Heart right ventricle (tissue), 16 donors: ENCODE measurements around the gene ZNF273. TPM values are rescaled to one million over a fixed set of nuclear protein-coding genes. Genes with fewer than 3 reads are reported as not detected.
"Not testable (repeated sequence)": the region's sequence is repeated elsewhere in the genome, so short reads cannot be mapped to it uniquely, and the experiment has no call there.

Experiments
- ATAC-seq, 8 donors: fragments of 200-7000 bp; cut with Tn5 transposase; one replicate each; pipeline ENCODE4 v1.9.1; 2020; ENCODE audit warnings: mild to moderate bottlenecking in 8 of 8, moderate library complexity in 8 of 8, moderate number of reproducible peaks in 1 of 8
- DNase-seq, 2 donors: peaks; one replicate each; pipeline ENCODE4 v3.0.0-alpha.2; 2020
- H3K27ac ChIP-seq, 10 donors: fragments of 200-600 bp; sonication (generic) in 2 of 10; one replicate each; pipeline versions ENCODE4 v1.5.0 to v1.8.0; 2020 to 2022; ENCODE audit warnings: mild to moderate bottlenecking in 3 of 10
- H3K27me3 ChIP-seq, 7 donors: fragments of 200-600 bp; one replicate each; pipeline ENCODE4 v1.8.0; 2021 to 2022; ENCODE audit warnings: mild to moderate bottlenecking in 2 of 7
- H3K36me3 ChIP-seq, 9 donors: fragments of 200-600 bp; sonication (generic) in 1 of 9; one replicate each; pipeline versions ENCODE4 v1.5.0 to v1.8.0; 2020 to 2022; ENCODE audit warnings: mild to moderate bottlenecking in 2 of 9
- H3K4me1 ChIP-seq, 9 donors: fragments of 200-600 bp; sonication (generic) in 1 of 9; one replicate each; pipeline versions ENCODE4 v1.5.0 to v1.8.0; 2020 to 2022; ENCODE audit warnings: mild to moderate bottlenecking in 4 of 9
- H3K4me3 ChIP-seq, 10 donors: fragments of 200-600 bp; sonication (generic) in 2 of 10; one replicate each; pipeline versions ENCODE4 v1.5.0 to v1.8.0; 2020 to 2022; ENCODE audit warnings: mild to moderate bottlenecking in 7 of 10, moderate library complexity in 2 of 10
- H3K9me3 ChIP-seq, 11 donors: fragments of 200-600 bp in 10 of 11; sonication (generic) in 2 of 11; one replicate each; pipeline versions ENCODE4 v1.5.0 to v1.8.0; 2013 to 2022; ENCODE audit warnings: mild to moderate bottlenecking in 2 of 11, control low read depth in 1 of 11, moderate library complexity in 1 of 11
- WGBS, 2 donors: extraction: QIAGEN DNeasy Blood & Tissue Kit; methylation state at CpG; one replicate each; pipeline ENCODE4 v1.1.7; 2013; ENCODE audit warnings: inconsistent platforms in 1 of 2; 5-methylcytosine and 5-hydroxymethylcytosine counted together
- intact Hi-C, 10 donors: fragments of 100-400 bp; cut with DNase I; formaldehyde crosslinking; loops; one replicate each; pipeline versions ENCODE4 v1.11.1 to v1.14.2; 2022
- polyA plus RNA-seq, 2 donors: library from polyadenylated mRNA; stranded (reverse); fragments of 200-250 nt; gene quantifications; one replicate each; pipeline ENCODE4 v1.2.3, GENCODE V29; 2013
- total RNA-seq, 10 donors: library from RNA; stranded (reverse); fragmentation: NEBNext Ultra II Directional in 3 of 10; extraction: Animal tissue kit (Norgen Biotek cat#: 25700) in 3 of 10; gene quantifications; one replicate each; pipeline versions ENCODE4 v1.2.1 to v1.2.4, GENCODE V29; 2021 to 2023
- TF ChIP-seq, protein P1 (sequence below), 9 donors: fragments of 200-600 bp; sonication (generic) in 2 of 9; IDR thresholded peaks; one replicate each; pipeline versions ENCODE4 v1.5.0 to v1.8.0; 2021 to 2022; ENCODE audit warnings: antibody characterized with exemption in 9 of 9, mild to moderate bottlenecking in 5 of 9, moderate library complexity in 1 of 9
- donor health status: Arrhythmogenic right ventricular cardiomyopathy.
- donor health status: ischemic (EF 13 %, LVEDD 7.1; RV severe dilation, severe dysfunction).
- donor health status: healthy with polysubstance abuse.
- donor health status: DM: no; HTN: yes; CAD: no.
- donor health status: DM: no; HTN: no; CAD: no.
- donor health status: ischemic (EF 25% LVEDD 6.9; RV normal size, moderate dysfunction).
- donor health status: ischemic (EF 25% LVEDD 5.7; RV mildly dilated, moderate dysfunction).
- donor health status: healthy.
- donor health status: DM: yes; HTN: yes; CAD: no.
- donor health status: Ischemic cardiomyopathy.
- donor health status: ischemic (EF 35%, LVEDD 5.7; RV mildly dilated, moderate dysfunction).
- donor health status: nonischemic (EF 11% LVEDD 7.7; RV severe dilation, severe dysfunction).
- donor health status: DM: yes; HTN: yes; CAD: no.
- donor health status: PGD.
- donor health status: ischemic (EF 29% LVEDD 5.4; RV normal size, mild dysfunction).
- donor health status: nonischemic (EF 23%, LVEDD 6.1; RV moderate dilation, normal function).

Gene ZNF273
- total and polyA plus RNA-seq, 12 donors, result 0.90 to 3.1 (median 1.6) TPM

DNA sequence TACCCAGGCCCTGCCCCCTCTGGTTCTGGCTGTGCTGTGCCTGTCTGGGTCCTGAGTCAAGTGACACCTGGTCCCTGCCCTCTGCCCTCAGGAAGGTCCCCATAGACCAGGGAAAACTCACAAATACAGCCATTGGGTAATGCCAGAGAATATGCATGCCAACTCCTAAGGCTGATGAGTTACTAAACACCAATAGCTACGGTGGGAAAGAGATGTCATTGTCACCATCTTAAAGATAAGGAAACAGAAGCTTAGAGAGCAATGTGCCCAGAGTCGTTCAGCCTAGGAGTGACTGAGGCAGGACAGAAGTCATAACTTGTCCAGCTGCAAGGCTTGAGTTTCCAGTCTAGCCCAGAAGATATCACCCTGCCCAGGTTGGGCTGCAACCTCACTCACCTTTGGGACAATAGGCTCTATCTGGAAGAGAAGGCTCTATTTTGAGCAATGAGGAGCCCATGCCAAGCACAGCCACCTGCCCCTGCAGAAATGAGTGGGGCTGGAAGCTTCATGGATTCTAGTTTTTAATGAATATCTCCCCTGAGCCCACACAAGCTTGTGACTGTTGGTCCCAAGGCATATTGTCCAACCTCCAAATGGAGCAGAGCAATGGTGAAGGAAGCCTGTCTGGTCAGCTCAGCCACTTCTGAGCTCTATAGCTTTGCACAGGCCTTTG lies 42.6 kb downstream of the ZNF273 start:
- peaks cover 10 to 75% (median 40%) of the 10 kb centered on the region in 7 donors for H3K27me3 ChIP-seq
- TF ChIP-seq, protein P1, sequence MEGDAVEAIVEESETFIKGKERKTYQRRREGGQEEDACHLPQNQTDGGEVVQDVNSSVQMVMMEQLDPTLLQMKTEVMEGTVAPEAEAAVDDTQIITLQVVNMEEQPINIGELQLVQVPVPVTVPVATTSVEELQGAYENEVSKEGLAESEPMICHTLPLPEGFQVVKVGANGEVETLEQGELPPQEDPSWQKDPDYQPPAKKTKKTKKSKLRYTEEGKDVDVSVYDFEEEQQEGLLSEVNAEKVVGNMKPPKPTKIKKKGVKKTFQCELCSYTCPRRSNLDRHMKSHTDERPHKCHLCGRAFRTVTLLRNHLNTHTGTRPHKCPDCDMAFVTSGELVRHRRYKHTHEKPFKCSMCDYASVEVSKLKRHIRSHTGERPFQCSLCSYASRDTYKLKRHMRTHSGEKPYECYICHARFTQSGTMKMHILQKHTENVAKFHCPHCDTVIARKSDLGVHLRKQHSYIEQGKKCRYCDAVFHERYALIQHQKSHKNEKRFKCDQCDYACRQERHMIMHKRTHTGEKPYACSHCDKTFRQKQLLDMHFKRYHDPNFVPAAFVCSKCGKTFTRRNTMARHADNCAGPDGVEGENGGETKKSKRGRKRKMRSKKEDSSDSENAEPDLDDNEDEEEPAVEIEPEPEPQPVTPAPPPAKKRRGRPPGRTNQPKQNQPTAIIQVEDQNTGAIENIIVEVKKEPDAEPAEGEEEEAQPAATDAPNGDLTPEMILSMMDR (IDR thresholded peaks at IDR 0.05), result no peak
- peaks cover 0 to 12% (median 11%) of the 10 kb centered on the region in 9 donors for H3K4me1 ChIP-seq
- DNase-seq (no peak), ATAC-seq (no peak)
- no peak overlapping the region for H3K4me3 ChIP-seq
- no peaks in the 10 kb centered on the region for H3K9me3 ChIP-seq
- H3K27ac ChIP-seq, result no peak overlapping the region
- 17 to 26% methylated on average over 2 of the region's 2 CpGs for WGBS, 2 donors
- H3K36me3 ChIP-seq, result no peaks in the 10 kb centered on the region
- intact Hi-C loops, result no loop called here

DNA sequence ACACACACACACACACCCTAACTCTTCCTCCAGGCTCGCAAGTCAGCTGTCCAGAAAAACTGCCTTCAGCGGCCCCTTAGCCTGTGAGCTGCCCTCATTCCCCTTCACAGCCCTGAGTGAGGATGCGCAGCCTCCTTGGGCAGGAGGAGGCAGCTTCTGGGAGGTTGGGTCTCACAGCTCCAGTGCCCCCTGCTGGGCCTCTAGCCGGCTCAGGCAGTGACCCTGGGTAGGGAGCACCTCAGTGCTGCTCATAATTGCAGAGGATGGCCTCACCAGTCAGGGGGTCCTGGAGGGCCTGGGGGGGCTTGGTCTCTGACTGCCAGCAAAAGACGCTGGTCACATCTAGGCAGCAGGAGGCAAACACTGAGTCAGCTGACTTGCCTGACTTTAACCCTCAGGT lies 43.7 kb downstream of the ZNF273 start:
- Histone ChIP-seq H3K4me1 (peaks cover 0 to 12% (median 11%) of the 10 kb centered on the region in 9 donors), H3K9me3 (no peaks in the 10 kb centered on the region), H3K27me3 (peaks cover 10 to 75% (median 40%) of the 10 kb centered on the region in 7 donors), H3K4me3 (peak overlapping the region in 4 of 10 donors; percentile 47 to 58 (median 52)), H3K36me3 (no peaks in the 10 kb centered on the region), H3K27ac (no peak overlapping the region)
- 41 to 46% methylated on average over 5 of the region's 5 CpGs for WGBS, 2 donors
- peak in 6 of 8 donors; percentile 31 to 65 (median 35) for ATAC-seq
- no peak for DNase-seq
- TF ChIP-seq, protein P1 (IDR thresholded peaks at IDR 0.05), result peak in 4 of 9 donors; percentile 10 to 28 (median 17)
- intact Hi-C loops, result no loop called here

DNA sequence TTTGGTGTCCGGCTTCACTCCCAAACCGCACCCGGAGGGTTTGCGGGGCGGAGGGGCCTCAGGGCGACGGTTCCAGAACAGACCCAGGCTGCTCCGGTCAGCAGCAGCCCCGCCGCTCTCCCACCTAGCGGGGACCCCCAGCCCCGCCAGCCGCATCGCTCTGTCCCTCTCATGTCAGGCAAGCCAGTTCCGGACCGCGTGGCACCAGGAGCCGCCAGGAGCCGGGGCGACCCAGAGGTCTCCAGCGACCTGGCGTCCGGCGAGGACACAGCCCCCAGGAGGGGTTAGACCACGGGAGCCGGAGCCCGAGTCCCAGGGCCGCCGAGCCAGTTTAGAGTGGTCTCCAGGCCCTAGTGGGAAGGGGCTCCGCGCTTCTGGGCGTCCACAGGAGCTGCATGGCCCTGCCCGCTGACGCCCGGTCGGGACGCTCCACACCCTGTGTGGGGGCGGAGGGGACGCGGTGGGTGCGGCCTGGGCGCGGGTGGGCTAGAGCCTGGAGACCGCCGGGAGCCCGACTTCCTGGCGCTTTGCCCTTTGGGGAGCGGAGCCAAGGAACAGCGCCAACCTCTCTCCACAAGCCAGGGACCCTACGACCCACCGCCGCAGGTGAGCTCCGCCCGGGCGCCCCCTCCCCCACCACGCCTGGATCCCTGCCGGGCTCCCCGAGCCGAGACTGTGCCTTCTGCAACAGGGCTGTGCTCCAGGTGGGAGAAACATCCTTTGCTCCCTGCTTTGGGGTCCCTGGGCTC lies 44.4 kb downstream of the ZNF273 start:
- Histone ChIP-seq H3K36me3 (no peaks in the 10 kb centered on the region), H3K27me3 (peaks cover 10 to 74% (median 40%) of the 10 kb centered on the region in 7 donors), H3K4me3 (peak overlapping the region; percentile 28 to 58 (median 44)), H3K9me3 (no peaks in the 10 kb centered on the region), H3K27ac (no peak overlapping the region), H3K4me1 (peaks cover 0 to 12% (median 11%) of the 10 kb centered on the region in 9 donors)
- ATAC-seq (peak; percentile 37 to 70 (median 56)), DNase-seq (no peak)
- TF ChIP-seq, protein P1 (IDR thresholded peaks at IDR 0.05), result no peak
- intact Hi-C loops, result no loop called here
- 2 to 3% methylated on average over 59 of the region's 59 CpGs for whole genome bisulfite sequencing, 2 donors

DNA sequence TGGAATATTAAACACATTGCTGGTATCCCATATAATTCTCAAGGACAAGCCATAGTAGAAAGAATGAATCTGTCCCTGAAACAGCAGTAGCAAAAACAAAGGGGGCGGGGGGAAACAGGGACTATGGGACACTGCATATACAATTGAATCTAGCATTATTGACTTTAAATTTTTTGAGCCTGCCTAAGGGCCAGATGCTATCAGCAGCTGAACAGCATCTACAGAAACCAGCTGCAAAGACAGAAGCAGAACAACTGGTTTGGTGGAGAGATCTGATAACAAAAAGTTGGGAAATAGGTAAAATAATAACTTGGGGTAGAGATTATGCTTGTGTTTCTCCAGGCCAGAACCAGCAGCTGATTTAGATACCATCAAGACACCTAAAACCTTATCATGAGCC lies 45.7 kb downstream of the ZNF273 start:
- intact Hi-C loops, result not testable (repeated sequence)

DNA sequence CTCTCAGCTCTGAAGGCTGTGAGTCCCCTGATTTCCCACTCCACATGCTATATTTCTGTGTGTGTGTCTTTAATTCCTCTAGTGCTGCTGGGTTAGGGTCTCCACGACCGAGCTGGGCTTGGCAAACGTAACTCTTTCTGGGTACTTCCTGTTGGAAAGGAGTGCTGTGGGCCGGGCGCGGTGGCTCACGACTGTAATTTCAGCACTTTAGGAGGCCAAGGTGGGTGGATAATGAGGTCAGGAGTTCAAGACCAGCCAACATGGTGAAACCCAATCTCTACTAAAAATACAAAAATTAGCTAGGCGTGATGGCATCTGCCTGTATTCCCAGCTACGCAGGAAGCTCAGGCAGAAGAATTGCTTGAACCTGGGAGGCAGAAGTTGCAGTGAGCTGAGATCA lies 47.6 kb downstream of the ZNF273 start:
- ATAC-seq, DNase-seq, H3K27ac ChIP-seq, H3K36me3 ChIP-seq, H3K9me3 ChIP-seq, H3K4me3 ChIP-seq: not testable (repeated sequence)
- 58 to 64% methylated on average over 9 of the region's 9 CpGs for WGBS, 2 donors
- intact Hi-C loops, result loop anchor here in 8 of 10 donors (2.0 to 10.0 kb wide), 5 partner anchors 267 to 358 kb away; no protein-coding TSS in a partner anchor
- Histone ChIP-seq H3K4me1 (peaks cover 0 to 12% (median 11%) of the 10 kb centered on the region in 9 donors), H3K27me3 (peaks cover 10 to 45% (median 28%) of the 10 kb centered on the region in 7 donors)

More for the DNA sequence above, 45.7 kb downstream of the ZNF273 start:
- H3K36me3 ChIP-seq, H3K27ac ChIP-seq, DNase-seq, H3K4me3 ChIP-seq, ATAC-seq, H3K9me3 ChIP-seq: not testable (repeated sequence)
- H3K27me3 ChIP-seq, result peaks cover 10 to 60% (median 33%) of the 10 kb centered on the region in 7 donors
- peaks cover 0 to 12% (median 11%) of the 10 kb centered on the region in 9 donors for H3K4me1 ChIP-seq
- 95 to 96% methylated on average over 1 of the region's 1 CpG for WGBS, 2 donors
